Tibial nerve (tissue), 4 donors: Measurements from ENCODE around the gene COMMD2.

Source experiments
- EP300 ChIP-seq, 2 donors: sonication (generic); formaldehyde crosslinking; IDR thresholded peaks; one replicate each; pipeline ENCODE4 v1.6.1; 2017; ENCODE audit warnings: antibody characterized with exemption in 2 of 2, mild to moderate bottlenecking in 1 of 2
- POLR2A ChIP-seq, 2 donors: fragments of 450-650 bp; IDR thresholded peaks; one replicate each; pipeline ENCODE4 v1.6.1; 2017; ENCODE audit warnings: antibody characterized with exemption in 2 of 2, mild to moderate bottlenecking in 2 of 2, moderate library complexity in 2 of 2
- TF ChIP-seq, protein P1 (sequence below), 5 experiments: fragments of 200-600 bp in 3 of 5; fragments of 450-650 bp in 2 of 5; sonication (generic) in 3 of 5; IDR thresholded peaks; one replicate each; pipeline ENCODE4 v1.5.1; 2016 to 2019; ENCODE audit warnings: antibody characterized with exemption in 5 of 5, mild to moderate bottlenecking in 3 of 5, moderate library complexity in 2 of 5

- no peak for TF ChIP-seq POLR2A (IDR thresholded peaks at IDR 0.05)
- TF ChIP-seq, protein P1, sequence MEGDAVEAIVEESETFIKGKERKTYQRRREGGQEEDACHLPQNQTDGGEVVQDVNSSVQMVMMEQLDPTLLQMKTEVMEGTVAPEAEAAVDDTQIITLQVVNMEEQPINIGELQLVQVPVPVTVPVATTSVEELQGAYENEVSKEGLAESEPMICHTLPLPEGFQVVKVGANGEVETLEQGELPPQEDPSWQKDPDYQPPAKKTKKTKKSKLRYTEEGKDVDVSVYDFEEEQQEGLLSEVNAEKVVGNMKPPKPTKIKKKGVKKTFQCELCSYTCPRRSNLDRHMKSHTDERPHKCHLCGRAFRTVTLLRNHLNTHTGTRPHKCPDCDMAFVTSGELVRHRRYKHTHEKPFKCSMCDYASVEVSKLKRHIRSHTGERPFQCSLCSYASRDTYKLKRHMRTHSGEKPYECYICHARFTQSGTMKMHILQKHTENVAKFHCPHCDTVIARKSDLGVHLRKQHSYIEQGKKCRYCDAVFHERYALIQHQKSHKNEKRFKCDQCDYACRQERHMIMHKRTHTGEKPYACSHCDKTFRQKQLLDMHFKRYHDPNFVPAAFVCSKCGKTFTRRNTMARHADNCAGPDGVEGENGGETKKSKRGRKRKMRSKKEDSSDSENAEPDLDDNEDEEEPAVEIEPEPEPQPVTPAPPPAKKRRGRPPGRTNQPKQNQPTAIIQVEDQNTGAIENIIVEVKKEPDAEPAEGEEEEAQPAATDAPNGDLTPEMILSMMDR (IDR thresholded peaks at IDR 0.05): no peak
- no peak for TF ChIP-seq EP300 (IDR thresholded peaks at IDR 0.05)
Observed at GRCh38 chr3:149720918-149721317, 31.4 kb downstream of the COMMD2 start.
